Esophagus muscularis mucosa (tissue), 4 donors: ENCODE measurements around the gene TAOK2. TPM values are rescaled to one million over a fixed set of nuclear protein-coding genes. Genes with fewer than 3 reads are reported as not detected.

Experiments used
- DNase-seq: peaks from one replicate; pipeline ENCODE4 v3.0.0-alpha.2; 2017; ENCODE audit errors: extremely low spot score
- H3K27ac ChIP-seq, 4 donors: fragments of 200-600 bp; sonication (generic); replicated peaks in 1 of 4; 1 replicate in 3 of 4; 2 replicates in 1 of 4; pipeline ENCODE4 v1.5.1; 2016 to 2019; ENCODE audit warnings: mild to moderate bottlenecking in 1 of 4
- H3K27me3 ChIP-seq, 4 donors: fragments of 200-600 bp; sonication (generic); one replicate each; pipeline versions ENCODE4 v1.5.1 to v1.6.0; 2016 to 2019
- H3K36me3 ChIP-seq, 4 donors: fragments of 200-600 bp; sonication (generic); one replicate each; pipeline ENCODE4 v1.5.1; 2016 to 2019
- H3K4me1 ChIP-seq, 4 donors: fragments of 200-600 bp; sonication (generic); one replicate each; pipeline ENCODE4 v1.5.1; 2016 to 2019
- H3K4me3 ChIP-seq, 4 donors: fragments of 200-600 bp; sonication (generic); 1 replicate in 2 of 4; 2 replicates in 2 of 4; pipeline ENCODE4 v1.5.1; 2016 to 2019; ENCODE audit warnings: mild to moderate bottlenecking in 4 of 4, moderate library complexity in 1 of 4
- H3K9me3 ChIP-seq, 4 donors: fragments of 200-600 bp; sonication (generic); 1 replicate in 3 of 4; 2 replicates in 1 of 4; pipeline ENCODE4 v1.5.1; 2016 to 2019
- EP300 ChIP-seq: sonication (generic); formaldehyde crosslinking; IDR thresholded peaks from one replicate; pipeline ENCODE4 v1.6.1; 2017; ENCODE audit warnings: antibody characterized with exemption
- POLR2A ChIP-seq: fragments of 450-650 bp; IDR thresholded peaks from one replicate; pipeline ENCODE4 v1.6.1; 2017; ENCODE audit warnings: antibody characterized with exemption, moderate library complexity, mild to moderate bottlenecking, low read depth
- POLR2AphosphoS5 ChIP-seq, 2 donors: sonication (generic); formaldehyde crosslinking; IDR thresholded peaks; one replicate each; pipeline ENCODE4 v1.6.1; 2017; ENCODE audit warnings: antibody characterized with exemption in 2 of 2
- WGBS: methylation state at CpG from one replicate; pipeline ENCODE4 v1.1.5; 2018; 5-methylcytosine and 5-hydroxymethylcytosine counted together
- intact Hi-C: fragments of 100-400 bp; cut with DNase I; formaldehyde crosslinking; loops from one replicate; pipeline ENCODE4 v1.15.1; 2023
- total RNA-seq, 4 donors: library from RNA; depleted of rRNA; stranded (reverse); fragments of >200 nt; gene quantifications; one replicate each; pipeline versions ENCODE4 v1.1.0 to v1.2.1, GENCODE V29; 2016
- TF ChIP-seq, protein P1 (sequence below), 3 experiments: fragments of 200-600 bp in 2 of 3; fragments of 450-650 bp in 1 of 3; sonication (generic) in 2 of 3; IDR thresholded peaks; one replicate each; pipeline ENCODE4 v1.5.1; 2017 to 2019; ENCODE audit warnings: antibody characterized with exemption in 3 of 3, mild to moderate bottlenecking in 2 of 3, moderate library complexity in 1 of 3

Gene TAOK2
- total RNA-seq, 4 donors from 2014 or later = 40.9 to 63.6 (median 51.4) TPM

DNA sequence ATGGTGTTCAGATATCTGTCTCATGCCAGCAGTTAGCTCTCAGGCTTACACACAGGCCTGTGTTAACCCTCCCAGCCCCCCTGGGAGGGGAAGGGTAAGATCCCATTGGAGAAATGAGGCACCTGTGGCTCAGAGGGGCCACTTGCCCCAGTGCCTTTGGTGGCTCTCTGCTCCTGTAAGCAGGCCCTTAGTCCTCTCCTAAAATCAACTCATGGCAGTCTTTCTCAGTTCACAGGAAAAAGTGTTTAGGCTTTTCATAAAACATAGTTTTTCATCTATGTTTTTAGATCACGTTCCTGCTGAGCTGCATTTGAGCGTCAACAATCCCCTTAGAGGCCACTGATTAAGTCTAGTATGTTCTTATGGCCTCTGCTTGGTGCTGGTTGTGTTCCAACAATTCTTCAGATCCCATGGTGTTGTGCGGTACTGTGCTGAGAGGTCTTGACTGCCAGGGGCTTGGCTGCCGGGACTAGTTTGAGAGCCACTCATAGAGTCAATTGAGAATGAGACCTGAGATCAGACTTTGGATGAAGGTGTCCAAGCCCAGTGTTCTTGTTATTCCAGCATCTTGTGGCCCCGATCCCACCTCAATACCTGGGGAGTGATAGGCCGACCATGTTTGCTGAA, 10.6 kb downstream of the TAOK2 start:
- no peaks in the 10 kb centered on the region for H3K9me3 ChIP-seq
- no peak overlapping the region for H3K4me3 ChIP-seq
- no peaks in the 10 kb centered on the region for H3K27me3 ChIP-seq
- TF ChIP-seq, protein P1, sequence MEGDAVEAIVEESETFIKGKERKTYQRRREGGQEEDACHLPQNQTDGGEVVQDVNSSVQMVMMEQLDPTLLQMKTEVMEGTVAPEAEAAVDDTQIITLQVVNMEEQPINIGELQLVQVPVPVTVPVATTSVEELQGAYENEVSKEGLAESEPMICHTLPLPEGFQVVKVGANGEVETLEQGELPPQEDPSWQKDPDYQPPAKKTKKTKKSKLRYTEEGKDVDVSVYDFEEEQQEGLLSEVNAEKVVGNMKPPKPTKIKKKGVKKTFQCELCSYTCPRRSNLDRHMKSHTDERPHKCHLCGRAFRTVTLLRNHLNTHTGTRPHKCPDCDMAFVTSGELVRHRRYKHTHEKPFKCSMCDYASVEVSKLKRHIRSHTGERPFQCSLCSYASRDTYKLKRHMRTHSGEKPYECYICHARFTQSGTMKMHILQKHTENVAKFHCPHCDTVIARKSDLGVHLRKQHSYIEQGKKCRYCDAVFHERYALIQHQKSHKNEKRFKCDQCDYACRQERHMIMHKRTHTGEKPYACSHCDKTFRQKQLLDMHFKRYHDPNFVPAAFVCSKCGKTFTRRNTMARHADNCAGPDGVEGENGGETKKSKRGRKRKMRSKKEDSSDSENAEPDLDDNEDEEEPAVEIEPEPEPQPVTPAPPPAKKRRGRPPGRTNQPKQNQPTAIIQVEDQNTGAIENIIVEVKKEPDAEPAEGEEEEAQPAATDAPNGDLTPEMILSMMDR (IDR thresholded peaks at IDR 0.05) = no peak
- TF ChIP-seq POLR2A = no peak
- TF ChIP-seq EP300 = no peak
- no peak for TF ChIP-seq POLR2AphosphoS5 (IDR thresholded peaks at IDR 0.05)
- no peak overlapping the region for H3K27ac ChIP-seq
- no peak for DNase-seq
- intact Hi-C loops = no loop called here
- 79% methylated on average over 6 of the region's 6 CpGs for WGBS
- no peaks in the 10 kb centered on the region for H3K4me1 ChIP-seq
- peaks cover 85 to 100% (median 100%) of the 10 kb centered on the region in 4 donors for H3K36me3 ChIP-seq

DNA sequence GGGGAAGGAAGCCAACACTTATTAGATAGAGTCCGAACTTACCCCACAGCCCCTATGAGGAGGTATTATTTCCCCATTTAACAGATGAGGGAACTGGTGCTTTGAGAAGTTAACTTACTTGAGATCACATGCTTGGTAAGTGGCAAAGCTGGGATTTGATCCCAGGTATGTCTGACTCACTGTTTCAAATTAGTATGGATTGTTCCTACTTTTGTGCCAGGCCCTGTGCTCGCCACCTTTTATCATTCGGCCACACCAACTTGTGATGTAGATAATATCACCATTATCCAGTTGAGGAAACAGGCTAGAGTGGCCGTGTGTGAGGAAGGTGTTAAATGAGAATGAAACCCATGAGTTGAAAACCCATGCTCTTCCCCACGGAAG, 11.1 kb downstream of the TAOK2 start:
- intact Hi-C loops = no loop called here
- no peaks in the 10 kb centered on the region for H3K27me3 ChIP-seq
- WGBS = 91% methylated on average over 5 of the region's 5 CpGs
- H3K27ac ChIP-seq = no peak overlapping the region
- peaks cover 81 to 100% (median 100%) of the 10 kb centered on the region in 4 donors for H3K36me3 ChIP-seq
- H3K9me3 ChIP-seq = no peaks in the 10 kb centered on the region
- TF ChIP-seq, protein P1 (IDR thresholded peaks at IDR 0.05) = no peak
- TF ChIP-seq POLR2AphosphoS5 (IDR thresholded peaks at IDR 0.05) (no peak), POLR2A (no peak), EP300 (no peak)
- H3K4me1 ChIP-seq = no peaks in the 10 kb centered on the region
- no peak overlapping the region for H3K4me3 ChIP-seq
- DNase-seq = no peak

DNA sequence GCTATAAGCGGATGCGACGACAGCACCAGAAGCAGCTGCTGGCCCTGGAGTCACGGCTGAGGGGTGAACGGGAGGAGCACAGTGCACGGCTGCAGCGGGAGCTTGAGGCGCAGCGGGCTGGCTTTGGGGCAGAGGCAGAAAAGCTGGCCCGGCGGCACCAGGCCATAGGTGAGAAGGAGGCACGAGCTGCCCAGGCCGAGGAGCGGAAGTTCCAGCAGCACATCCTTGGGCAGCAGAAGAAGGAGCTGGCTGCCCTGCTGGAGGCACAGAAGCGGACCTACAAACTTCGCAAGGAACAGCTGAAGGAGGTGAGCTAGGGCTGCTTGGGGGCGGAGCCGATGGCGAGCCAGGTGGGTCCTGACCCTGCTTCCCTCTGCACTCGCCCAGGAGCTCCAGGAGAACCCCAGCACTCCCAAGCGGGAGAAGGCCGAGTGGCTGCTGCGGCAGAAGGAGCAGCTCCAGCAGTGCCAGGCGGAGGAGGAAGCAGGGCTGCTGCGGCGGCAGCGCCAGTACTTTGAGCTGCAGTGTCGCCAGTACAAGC, 11.7 kb downstream of the TAOK2 start:
- Histone ChIP-seq H3K4me1 (no peaks in the 10 kb centered on the region), H3K9me3 (no peaks in the 10 kb centered on the region), H3K4me3 (no peak overlapping the region), H3K27ac (no peak overlapping the region), H3K36me3 (peaks cover 79 to 100% (median 100%) of the 10 kb centered on the region in 4 donors), H3K27me3 (no peaks in the 10 kb centered on the region)
- 94% methylated on average over 26 of the region's 28 CpGs for WGBS
- intact Hi-C loops = no loop called here
- no peak for TF ChIP-seq EP300
- TF ChIP-seq POLR2A = no peak
- TF ChIP-seq, protein P1 (IDR thresholded peaks at IDR 0.05) = no peak
- no peak for TF ChIP-seq POLR2AphosphoS5 (IDR thresholded peaks at IDR 0.05)
- no peak for DNase-seq

DNA sequence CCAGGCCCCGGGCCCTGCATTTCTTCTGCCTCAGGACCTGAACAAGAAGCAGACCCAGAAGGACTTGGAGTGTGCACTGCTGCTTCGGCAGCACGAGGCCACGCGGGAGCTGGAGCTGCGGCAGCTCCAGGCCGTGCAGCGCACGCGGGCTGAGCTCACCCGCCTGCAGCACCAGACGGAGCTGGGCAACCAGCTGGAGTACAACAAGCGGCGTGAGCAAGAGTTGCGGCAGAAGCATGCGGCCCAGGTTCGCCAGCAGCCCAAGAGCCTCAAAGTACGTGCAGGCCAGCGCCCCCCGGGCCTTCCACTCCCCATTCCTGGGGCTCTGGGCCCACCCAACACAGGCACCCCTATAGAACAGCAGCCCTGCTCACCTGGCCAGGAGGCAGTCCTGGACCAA, 12.6 kb downstream of the TAOK2 start:
- no peak overlapping the region for H3K27ac ChIP-seq
- no peaks in the 10 kb centered on the region for H3K9me3 ChIP-seq
- intact Hi-C loops = no loop called here
- 100% methylated on average over 1 of the region's 20 CpGs for WGBS
- no peaks in the 10 kb centered on the region for H3K27me3 ChIP-seq
- DNase-seq = no peak
- TF ChIP-seq POLR2A (no peak), EP300 (no peak)
- H3K4me1 ChIP-seq = no peaks in the 10 kb centered on the region
- peaks cover 79 to 100% (median 100%) of the 10 kb centered on the region in 4 donors for H3K36me3 ChIP-seq
- no peak overlapping the region for H3K4me3 ChIP-seq

DNA sequence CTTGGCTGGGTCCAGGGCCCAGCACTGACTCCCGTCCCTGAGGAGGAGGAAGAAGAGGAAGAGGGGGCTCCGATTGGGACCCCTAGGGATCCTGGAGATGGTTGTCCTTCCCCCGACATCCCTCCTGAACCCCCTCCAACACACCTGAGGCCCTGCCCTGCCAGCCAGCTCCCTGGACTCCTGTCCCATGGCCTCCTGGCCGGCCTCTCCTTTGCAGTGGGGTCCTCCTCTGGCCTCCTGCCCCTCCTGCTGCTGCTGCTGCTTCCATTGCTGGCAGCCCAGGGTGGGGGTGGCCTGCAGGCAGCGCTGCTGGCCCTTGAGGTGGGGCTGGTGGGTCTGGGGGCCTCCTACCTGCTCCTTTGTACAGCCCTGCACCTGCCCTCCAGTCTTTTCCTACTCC, 13.3 kb downstream of the TAOK2 start:
- intact Hi-C loops = no loop called here
- Histone ChIP-seq H3K9me3 (no peaks in the 10 kb centered on the region), H3K4me1 (no peaks in the 10 kb centered on the region), H3K27ac (no peak overlapping the region), H3K4me3 (no peak overlapping the region), H3K27me3 (no peaks in the 10 kb centered on the region), H3K36me3 (peaks cover 73 to 100% (median 99%) of the 10 kb centered on the region in 4 donors)
- 88% methylated on average over 1 of the region's 5 CpGs for WGBS
- TF ChIP-seq POLR2A (no peak), POLR2AphosphoS5 (IDR thresholded peaks at IDR 0.05) (no peak), EP300 (no peak)
- TF ChIP-seq, protein P1 (IDR thresholded peaks at IDR 0.05) = no peak
- no peak for DNase-seq
